ENCODE results near the gene EPHB6. TPM values are rescaled to one million over a fixed set of nuclear protein-coding genes. Genes with fewer than 3 reads are reported as not detected.

Gene EPHB6
- total RNA-seq, 4 donors from 2014 or later: 6.9 to 84.3 (median 22.1) TPM

DNA sequence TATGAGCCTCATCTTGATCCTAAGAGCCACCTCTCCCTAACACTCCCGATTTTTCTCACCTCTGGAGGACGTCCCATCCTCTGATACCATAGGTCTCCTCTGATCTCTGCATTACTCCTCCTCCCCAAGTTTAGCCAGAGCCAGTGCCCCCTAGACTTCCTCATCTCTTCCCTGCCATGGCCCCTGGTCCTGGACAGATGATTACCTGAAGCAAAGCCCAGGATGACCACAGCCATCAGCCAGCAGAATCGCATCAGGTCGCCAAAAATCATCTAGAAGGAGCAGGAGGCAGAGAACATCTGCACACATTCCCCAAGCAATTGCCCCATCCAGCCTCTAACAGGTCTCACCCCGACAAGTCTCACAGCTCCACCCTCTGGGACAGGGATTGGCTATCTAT, 19.0 kb downstream of the EPHB6 start:
- H3K27ac ChIP-seq: no peak overlapping the region
- peaks cover 0 to 4% of the 10 kb centered on the region in 2 donors for H3K27me3 ChIP-seq
- WGBS, 2 donors: 87 to 94% methylated on average over 5 of the region's 5 CpGs
- TF ChIP-seq EP300 (IDR thresholded peaks at IDR 0.05) (no peak), POLR2A (IDR thresholded peaks at IDR 0.05) (no peak)
- TF ChIP-seq, protein P1, sequence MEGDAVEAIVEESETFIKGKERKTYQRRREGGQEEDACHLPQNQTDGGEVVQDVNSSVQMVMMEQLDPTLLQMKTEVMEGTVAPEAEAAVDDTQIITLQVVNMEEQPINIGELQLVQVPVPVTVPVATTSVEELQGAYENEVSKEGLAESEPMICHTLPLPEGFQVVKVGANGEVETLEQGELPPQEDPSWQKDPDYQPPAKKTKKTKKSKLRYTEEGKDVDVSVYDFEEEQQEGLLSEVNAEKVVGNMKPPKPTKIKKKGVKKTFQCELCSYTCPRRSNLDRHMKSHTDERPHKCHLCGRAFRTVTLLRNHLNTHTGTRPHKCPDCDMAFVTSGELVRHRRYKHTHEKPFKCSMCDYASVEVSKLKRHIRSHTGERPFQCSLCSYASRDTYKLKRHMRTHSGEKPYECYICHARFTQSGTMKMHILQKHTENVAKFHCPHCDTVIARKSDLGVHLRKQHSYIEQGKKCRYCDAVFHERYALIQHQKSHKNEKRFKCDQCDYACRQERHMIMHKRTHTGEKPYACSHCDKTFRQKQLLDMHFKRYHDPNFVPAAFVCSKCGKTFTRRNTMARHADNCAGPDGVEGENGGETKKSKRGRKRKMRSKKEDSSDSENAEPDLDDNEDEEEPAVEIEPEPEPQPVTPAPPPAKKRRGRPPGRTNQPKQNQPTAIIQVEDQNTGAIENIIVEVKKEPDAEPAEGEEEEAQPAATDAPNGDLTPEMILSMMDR (IDR thresholded peaks at IDR 0.05): no peak
- H3K4me3 ChIP-seq: no peak overlapping the region
- H3K9me3 ChIP-seq: no peaks in the 10 kb centered on the region
- H3K4me1 ChIP-seq: no peaks in the 10 kb centered on the region
- DNase-seq (ENCODE audit: low spot score in 2 of 2): no peak
- H3K36me3 ChIP-seq: peaks cover 0 to 33% (median 0%) of the 10 kb centered on the region in 3 donors

DNA sequence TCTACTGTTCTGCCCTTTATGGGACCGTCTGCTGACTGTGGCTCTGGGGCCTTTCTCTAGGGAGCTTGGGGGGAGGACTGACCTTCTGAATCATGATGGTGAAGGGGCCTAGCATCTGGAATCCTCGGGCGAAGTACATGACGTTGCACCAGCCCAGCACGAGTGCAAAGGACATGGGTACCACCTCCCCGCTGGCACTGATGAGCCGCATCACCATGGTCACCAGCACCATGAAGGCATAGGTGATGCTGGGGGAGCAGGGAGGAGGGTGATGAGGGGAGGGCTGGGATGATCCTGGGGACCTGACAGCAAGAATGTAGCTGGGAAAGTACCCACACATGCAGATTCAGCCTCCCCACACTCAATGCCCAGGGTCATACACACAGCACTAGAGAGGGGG, 19.5 kb downstream of the EPHB6 start:
- Histone ChIP-seq H3K27me3 (peaks cover 0 to 4% of the 10 kb centered on the region in 2 donors), H3K36me3 (peaks cover 0 to 28% (median 0%) of the 10 kb centered on the region in 3 donors), H3K4me1 (no peaks in the 10 kb centered on the region), H3K27ac (no peak overlapping the region), H3K9me3 (no peaks in the 10 kb centered on the region), H3K4me3 (no peak overlapping the region)
- TF ChIP-seq EP300 (IDR thresholded peaks at IDR 0.05) (no peak), POLR2A (IDR thresholded peaks at IDR 0.05) (no peak)
- TF ChIP-seq, protein P1 (IDR thresholded peaks at IDR 0.05): no peak
- 91 to 92% methylated on average over 7 of the region's 7 CpGs for WGBS, 2 donors
- DNase-seq (ENCODE audit: low spot score in 2 of 2): no peak

DNA sequence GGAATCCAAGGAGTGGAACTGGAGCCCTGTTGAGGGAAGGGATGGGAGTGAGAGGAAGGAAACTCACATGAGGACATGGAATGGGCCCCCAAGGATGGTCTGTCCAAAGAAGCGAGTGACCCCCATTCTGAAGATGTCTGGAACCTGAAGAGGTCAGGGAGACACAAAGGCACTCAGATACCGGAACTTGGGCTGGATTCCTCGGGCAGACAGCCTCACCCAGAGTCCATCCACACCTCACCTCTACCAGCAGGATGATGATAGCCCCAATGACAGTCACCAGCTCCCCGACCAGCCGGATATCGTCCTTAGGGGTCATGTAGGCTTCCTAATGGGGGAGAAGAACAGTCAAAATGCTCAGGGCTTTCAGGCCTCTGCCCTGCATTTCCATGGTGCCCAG, 20.0 kb downstream of the EPHB6 start:
- Histone ChIP-seq H3K27me3 (peaks cover 0 to 8% of the 10 kb centered on the region in 2 donors), H3K27ac (no peak overlapping the region), H3K4me3 (no peak overlapping the region), H3K4me1 (no peaks in the 10 kb centered on the region), H3K9me3 (no peaks in the 10 kb centered on the region), H3K36me3 (peaks cover 0 to 24% (median 0%) of the 10 kb centered on the region in 3 donors)
- DNase-seq (ENCODE audit: low spot score in 2 of 2): no peak
- TF ChIP-seq, protein P1 (IDR thresholded peaks at IDR 0.05): no peak
- no peak for TF ChIP-seq POLR2A (IDR thresholded peaks at IDR 0.05)
- no peak for TF ChIP-seq EP300 (IDR thresholded peaks at IDR 0.05)
- 90 to 94% methylated on average over 6 of the region's 6 CpGs for WGBS, 2 donors

DNA sequence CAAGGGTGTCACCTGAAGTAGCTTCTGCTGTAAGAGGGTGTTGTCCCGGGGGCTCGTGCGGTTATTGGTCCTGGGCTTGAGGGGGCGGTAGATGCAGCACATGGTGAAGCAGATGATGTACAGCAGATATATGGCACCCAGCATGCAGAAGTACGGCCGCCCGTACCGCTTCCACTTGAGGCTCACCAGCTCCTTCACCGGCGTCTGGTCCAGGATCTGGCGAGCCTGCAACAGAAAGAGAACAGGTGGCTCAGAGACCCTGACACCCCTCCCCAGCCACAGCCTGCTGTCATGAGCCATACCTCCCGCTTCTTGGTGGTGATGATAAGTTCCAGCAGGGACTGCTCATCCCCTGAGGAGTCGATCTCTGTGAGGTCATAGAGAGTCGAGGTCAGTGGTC, 20.6 kb downstream of the EPHB6 start:
- H3K4me1 ChIP-seq: no peaks in the 10 kb centered on the region
- H3K36me3 ChIP-seq: peaks cover 0 to 20% (median 0%) of the 10 kb centered on the region in 3 donors
- H3K9me3 ChIP-seq: no peaks in the 10 kb centered on the region
- DNase-seq (ENCODE audit: low spot score in 2 of 2): no peak
- H3K27ac ChIP-seq: no peak overlapping the region
- H3K27me3 ChIP-seq: peaks cover 0 to 14% of the 10 kb centered on the region in 2 donors
- H3K4me3 ChIP-seq: no peak overlapping the region
- 91 to 94% methylated on average over 14 of the region's 14 CpGs for WGBS, 2 donors
- TF ChIP-seq, protein P1 (IDR thresholded peaks at IDR 0.05): no peak
- TF ChIP-seq EP300 (IDR thresholded peaks at IDR 0.05) (no peak), POLR2A (IDR thresholded peaks at IDR 0.05) (no peak)

DNA sequence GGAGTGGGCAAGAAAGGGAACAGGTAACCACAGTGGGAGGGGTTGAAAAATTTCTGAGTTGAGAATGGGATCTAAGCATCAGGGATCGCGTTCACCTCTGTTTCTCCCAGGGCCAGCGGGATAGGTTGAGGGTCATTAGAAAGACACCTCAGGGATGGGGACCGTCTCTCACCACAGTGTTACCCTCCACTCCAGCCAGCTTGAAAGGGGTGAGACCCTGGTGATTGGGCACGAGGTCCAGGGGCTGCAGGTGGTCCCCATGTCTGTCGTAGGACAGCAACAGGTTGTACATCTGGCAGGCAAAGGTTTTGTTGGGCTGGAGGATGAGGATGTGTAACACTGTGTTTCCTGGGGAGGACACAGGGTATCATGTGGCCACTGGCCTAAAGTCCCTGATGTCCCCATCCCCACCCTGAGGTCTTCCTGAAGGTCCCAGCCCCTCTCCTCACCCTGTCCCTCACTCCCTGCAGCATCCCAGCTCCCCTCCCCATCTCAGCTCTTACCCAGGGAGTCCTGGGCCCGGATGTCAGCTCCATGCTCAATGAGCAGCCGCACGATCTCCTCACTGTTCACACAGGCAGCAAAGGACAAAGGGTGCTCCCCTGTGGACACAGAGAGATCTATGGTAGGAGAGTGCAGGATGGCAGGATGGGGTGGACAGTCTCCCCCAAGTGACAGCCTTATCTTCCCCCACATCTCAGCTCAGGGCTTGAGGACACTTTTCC, 21.5 kb downstream of the EPHB6 start:
- DNase-seq (ENCODE audit: low spot score in 2 of 2): no peak
- no peak for TF ChIP-seq POLR2A (IDR thresholded peaks at IDR 0.05)
- TF ChIP-seq EP300 (IDR thresholded peaks at IDR 0.05): no peak
- 84 to 90% methylated on average over 9 of the region's 9 CpGs for WGBS, 2 donors
- Histone ChIP-seq H3K27ac (no peak overlapping the region), H3K27me3 (peaks cover 0 to 14% of the 10 kb centered on the region in 2 donors), H3K9me3 (no peaks in the 10 kb centered on the region), H3K4me3 (no peak overlapping the region), H3K36me3 (peaks cover 0 to 10% (median 0%) of the 10 kb centered on the region in 3 donors), H3K4me1 (no peaks in the 10 kb centered on the region)

All from tibial nerve (tissue), 4 donors.